ENCODE data around the gene PSMB7.

- no peak for TF ChIP-seq CTCF (IDR thresholded peaks at IDR 0.05)
- no peak for TF ChIP-seq POLR2A (IDR thresholded peaks at IDR 0.05)
These were observed 75.6 kb downstream of the PSMB7 start for GRCh38 chr9:124339603-124340146.

Data from lower leg skin (tissue), 3 donors.